Loucy (cell line): ENCODE data around the gene ARHGAP6.

Experiments
- EZH2phosphoT487 ChIP-seq: fragments of 200-600 bp; IDR thresholded peaks from 2 replicates; pipeline ENCODE4 v1.6.1; 2018; ENCODE audit warnings: antibody characterized with exemption, mild to moderate bottlenecking, moderate library complexity, borderline replicate concordance
- TF ChIP-seq, protein P1 (sequence below): fragments of 200-600 bp; sonication (generic); conservative IDR thresholded peaks from 2 replicates; pipeline ENCODE4 v1.5.1; 2014; ENCODE audit warnings: mild to moderate bottlenecking, antibody characterized with exemption, low read length

DNA sequence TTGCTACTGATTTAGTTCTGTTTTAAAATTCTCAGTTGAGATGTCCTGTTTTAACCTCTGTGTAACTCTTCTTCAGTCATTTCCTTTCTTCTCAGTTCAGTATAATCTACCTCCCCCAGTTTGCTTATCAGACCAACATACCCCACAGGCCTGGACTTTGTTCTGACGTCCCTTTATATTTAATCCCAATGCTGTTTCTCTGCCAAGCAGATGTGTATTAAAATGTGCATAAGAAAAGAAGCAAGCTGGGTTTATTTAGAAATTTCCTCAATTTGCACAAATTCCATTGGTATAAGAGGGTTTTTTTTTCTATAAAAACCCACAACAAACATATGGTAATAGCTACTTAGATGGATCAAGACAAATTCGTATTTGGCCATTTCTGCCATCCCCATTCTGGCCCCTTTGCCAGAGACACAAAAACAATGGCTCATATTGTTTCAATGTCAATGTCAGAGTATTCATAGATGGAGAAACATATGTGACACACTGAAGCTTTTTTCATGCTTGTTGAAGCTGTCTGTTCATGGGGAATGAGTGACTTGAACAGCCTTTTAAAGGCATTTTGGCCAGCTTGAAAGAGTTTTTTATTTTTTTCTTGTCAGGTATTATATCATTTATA is 530.0 kb downstream of the ARHGAP6 start:
- TF ChIP-seq, protein P1, sequence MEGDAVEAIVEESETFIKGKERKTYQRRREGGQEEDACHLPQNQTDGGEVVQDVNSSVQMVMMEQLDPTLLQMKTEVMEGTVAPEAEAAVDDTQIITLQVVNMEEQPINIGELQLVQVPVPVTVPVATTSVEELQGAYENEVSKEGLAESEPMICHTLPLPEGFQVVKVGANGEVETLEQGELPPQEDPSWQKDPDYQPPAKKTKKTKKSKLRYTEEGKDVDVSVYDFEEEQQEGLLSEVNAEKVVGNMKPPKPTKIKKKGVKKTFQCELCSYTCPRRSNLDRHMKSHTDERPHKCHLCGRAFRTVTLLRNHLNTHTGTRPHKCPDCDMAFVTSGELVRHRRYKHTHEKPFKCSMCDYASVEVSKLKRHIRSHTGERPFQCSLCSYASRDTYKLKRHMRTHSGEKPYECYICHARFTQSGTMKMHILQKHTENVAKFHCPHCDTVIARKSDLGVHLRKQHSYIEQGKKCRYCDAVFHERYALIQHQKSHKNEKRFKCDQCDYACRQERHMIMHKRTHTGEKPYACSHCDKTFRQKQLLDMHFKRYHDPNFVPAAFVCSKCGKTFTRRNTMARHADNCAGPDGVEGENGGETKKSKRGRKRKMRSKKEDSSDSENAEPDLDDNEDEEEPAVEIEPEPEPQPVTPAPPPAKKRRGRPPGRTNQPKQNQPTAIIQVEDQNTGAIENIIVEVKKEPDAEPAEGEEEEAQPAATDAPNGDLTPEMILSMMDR, result no peak
- no peak for TF ChIP-seq EZH2phosphoT487
